NCI-H748 treated with DMSO at 0.1 percent for 48 hours (cell line): ENCODE data around the gene PNKD.
"Not testable (repeated sequence)": the region's sequence is repeated elsewhere in the genome, so short reads cannot be mapped to it uniquely, and the experiment has no call there.

Experiments
- DNase-seq: peaks from one replicate; lab custom pipeline; 2025; lab: John Stamatoyannopoulos, UW

PNKD gene

GRCh38 chr2:218273214-218273907 lies 3.0 kb downstream of the PNKD start:
- DNase-seq = not testable (repeated sequence)

- DNase-seq = no peak
These were observed 3.6 kb downstream of the PNKD start for GRCh38 chr2:218273908-218274249.

GRCh38 chr2:218274586-218274985 lies 4.3 kb downstream of the PNKD start:
- DNase-seq = no peak

GRCh38 chr2:218275371-218276072 lies 5.2 kb downstream of the PNKD start:
- no peak for DNase-seq

- DNase-seq = no peak
These were observed 6.9 kb downstream of the PNKD start for GRCh38 chr2:218276986-218277755.

GRCh38 chr2:218277921-218278320 lies 7.6 kb downstream of the PNKD start:
- no peak for DNase-seq

GRCh38 chr2:218278531-218279360 lies 8.4 kb downstream of the PNKD start:
- DNase-seq = no peak

GRCh38 chr2:218280260-218280870 lies 10.0 kb downstream of the PNKD start:
- no peak for DNase-seq

- no peak for DNase-seq
These were observed 11.1 kb downstream of the PNKD start for GRCh38 chr2:218281449-218281848.

GRCh38 chr2:218282173-218282991 lies 12.1 kb downstream of the PNKD start:
- no peak for DNase-seq

- DNase-seq = no peak
These were observed 13.9 kb downstream of the PNKD start for GRCh38 chr2:218284106-218284811.

- DNase-seq = no peak
These were observed 15.3 kb downstream of the PNKD start for GRCh38 chr2:218285604-218286003.

- no peak for DNase-seq
These were observed 16.5 kb downstream of the PNKD start for GRCh38 chr2:218286570-218287459.

- DNase-seq = no peak
These were observed 19.5 kb downstream of the PNKD start for GRCh38 chr2:218289639-218290315.

- no peak for DNase-seq
These were observed 20.3 kb downstream of the PNKD start for GRCh38 chr2:218290316-218291261.

GRCh38 chr2:218291318-218292047 lies 21.2 kb downstream of the PNKD start:
- DNase-seq = no peak
